GM21825 (cell line): Measurements from ENCODE around the gene SLC28A1.
"Not testable (repeated sequence)": the region's sequence is repeated elsewhere in the genome, so short reads cannot be mapped to it uniquely, and the experiment has no call there.

ENCODE experiments used
- ATAC-seq: cut with Tn5 transposase; IDR thresholded peaks from one replicate; pipeline ENCODE4 v1.9.1; 2021; ENCODE audit warnings: mild to moderate bottlenecking, moderate library complexity; ENCODE audit not compliant: unreplicated experiment

Gene SLC28A1

GRCh38 chr15:84861781-84862180, 22.7 kb upstream of the SLC28A1 start:
- no peak for ATAC-seq

GRCh38 chr15:84862214-84862975, 22.1 kb upstream of the SLC28A1 start:
- no peak for ATAC-seq

GRCh38 chr15:84863565-84864443, 20.7 kb upstream of the SLC28A1 start:
- no peak for ATAC-seq

- ATAC-seq, result no peak
These were observed 20.0 kb upstream of the SLC28A1 start for GRCh38 chr15:84864444-84864795.

GRCh38 chr15:84865074-84865569, 19.3 kb upstream of the SLC28A1 start:
- no peak for ATAC-seq

GRCh38 chr15:84868037-84868880, 16.2 kb upstream of the SLC28A1 start:
- no peak for ATAC-seq

- ATAC-seq, result no peak
These were observed 15.0 kb upstream of the SLC28A1 start for GRCh38 chr15:84869510-84869909.

GRCh38 chr15:84871428-84871985, 13.0 kb upstream of the SLC28A1 start:
- no peak for ATAC-seq

DNA sequence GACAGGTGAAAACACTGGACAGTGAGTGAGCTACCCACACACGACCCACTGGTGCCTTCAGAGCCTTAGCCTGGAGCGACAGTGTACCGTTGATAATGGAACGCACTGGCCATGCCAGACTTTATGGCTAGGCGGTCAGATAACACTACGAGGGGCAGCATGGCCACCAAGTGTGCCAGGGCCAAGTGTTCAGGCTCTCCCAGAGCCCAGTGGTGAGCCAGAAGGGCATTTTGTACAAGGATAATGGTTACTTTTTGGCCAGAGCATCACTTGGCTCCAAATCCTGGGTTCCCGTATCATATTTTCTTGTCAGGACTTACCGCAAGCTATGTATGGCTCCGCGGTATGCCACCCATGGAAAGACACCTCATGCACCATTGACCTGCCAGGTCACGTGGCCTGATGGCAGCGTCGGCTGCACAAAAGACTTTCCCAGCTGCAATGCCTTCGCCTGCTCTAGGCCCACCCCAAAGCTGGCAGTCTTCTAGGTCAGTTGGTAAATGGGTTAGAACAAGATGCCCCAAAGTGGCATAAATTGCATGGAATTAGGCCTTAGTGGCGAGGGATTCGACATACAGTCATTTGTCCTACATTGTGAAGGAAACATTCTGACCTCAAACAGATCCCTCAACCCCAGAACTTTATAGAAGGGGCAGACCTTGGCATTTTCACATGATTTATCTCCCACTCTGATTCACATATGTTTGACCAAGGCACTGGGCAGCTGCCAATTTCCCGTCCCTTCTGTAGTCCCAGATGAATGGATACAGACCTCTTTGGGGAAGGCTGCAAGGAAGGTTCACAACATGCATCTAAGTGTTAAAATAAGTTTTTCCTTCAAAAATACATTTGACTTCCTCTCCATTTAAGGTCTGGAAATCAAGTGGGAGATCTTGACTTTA, 12.2 kb upstream of the SLC28A1 start:
- no peak for ATAC-seq

DNA sequence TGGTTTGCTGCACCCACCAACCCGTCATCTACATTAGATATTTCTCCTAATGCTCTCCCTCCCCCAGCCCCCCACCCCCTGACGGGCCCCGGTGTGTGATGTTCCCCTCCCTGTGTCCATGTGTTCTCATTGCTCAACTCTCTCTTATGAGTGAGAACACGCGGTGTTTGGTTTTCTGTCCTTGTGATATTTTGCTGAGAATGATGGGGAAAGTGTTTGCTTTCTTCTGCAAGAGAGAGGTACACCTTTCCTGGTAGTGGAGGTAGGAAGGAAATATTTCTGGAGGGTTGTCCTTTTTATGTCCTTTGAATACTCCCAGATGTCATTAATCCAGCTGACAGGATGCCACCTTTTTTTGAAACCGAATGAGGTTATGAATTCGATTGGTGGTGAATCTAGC, 10.5 kb upstream of the SLC28A1 start:
- no peak for ATAC-seq

GRCh38 chr15:84874981-84875699, 9.3 kb upstream of the SLC28A1 start:
- ATAC-seq, result no peak

DNA sequence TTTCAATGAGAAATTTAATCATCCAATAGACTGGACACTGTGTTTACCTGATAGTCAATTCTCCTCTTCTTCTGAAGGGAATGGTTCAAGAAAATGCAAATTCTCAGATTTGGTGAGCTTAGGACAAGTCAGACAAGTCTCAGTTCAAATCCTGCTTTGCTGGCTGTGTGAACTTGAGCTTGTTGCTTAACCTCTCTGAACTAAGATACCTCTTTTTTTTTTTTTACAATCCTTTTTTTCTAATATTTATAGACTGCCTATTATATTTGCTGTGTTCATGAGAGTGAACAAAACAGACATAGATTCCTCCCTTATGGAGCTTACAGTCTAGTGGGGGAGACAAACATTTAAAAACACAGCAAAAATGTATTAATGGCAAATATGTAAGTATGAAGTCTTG, 8.2 kb upstream of the SLC28A1 start:
- ATAC-seq, result no peak

DNA sequence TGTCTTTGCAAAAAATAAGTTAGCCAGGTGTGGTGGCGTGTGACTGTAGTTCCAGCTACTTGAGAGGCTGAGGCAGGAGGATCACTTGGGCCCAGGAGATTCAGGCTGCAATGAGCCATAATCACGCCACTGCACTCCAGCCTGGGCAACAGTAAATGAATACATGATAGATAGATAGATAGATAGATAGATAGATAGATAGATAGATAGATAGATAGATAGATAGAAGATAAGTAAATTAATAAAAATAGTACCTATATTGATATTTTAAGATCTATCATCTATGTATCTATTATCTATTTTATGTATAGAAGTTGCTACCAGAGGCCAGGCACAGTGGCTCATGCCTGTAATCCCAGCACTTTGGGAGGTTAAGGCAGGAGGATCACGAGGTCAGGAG, 6.8 kb upstream of the SLC28A1 start:
- ATAC-seq, result not testable (repeated sequence)

DNA sequence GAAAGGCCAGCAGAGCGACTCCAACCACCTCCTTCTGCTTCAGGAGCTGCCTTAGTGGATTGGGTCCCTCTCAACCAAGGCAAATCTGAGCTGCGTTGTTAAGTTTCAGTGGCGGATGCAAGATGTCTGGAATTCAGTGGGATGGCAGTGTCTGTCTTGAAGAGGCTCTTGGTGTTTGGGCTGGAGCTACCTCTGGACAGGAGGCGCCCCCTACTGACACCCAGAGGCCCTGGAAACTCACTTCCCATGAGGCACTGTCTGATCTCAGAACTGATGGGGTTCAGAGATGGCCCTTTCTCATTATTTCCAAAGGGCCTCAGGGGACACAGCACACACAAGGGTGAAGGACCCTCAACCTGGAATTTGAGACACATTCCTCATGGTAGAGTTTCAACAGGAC, 6.0 kb upstream of the SLC28A1 start:
- ATAC-seq, result no peak

DNA sequence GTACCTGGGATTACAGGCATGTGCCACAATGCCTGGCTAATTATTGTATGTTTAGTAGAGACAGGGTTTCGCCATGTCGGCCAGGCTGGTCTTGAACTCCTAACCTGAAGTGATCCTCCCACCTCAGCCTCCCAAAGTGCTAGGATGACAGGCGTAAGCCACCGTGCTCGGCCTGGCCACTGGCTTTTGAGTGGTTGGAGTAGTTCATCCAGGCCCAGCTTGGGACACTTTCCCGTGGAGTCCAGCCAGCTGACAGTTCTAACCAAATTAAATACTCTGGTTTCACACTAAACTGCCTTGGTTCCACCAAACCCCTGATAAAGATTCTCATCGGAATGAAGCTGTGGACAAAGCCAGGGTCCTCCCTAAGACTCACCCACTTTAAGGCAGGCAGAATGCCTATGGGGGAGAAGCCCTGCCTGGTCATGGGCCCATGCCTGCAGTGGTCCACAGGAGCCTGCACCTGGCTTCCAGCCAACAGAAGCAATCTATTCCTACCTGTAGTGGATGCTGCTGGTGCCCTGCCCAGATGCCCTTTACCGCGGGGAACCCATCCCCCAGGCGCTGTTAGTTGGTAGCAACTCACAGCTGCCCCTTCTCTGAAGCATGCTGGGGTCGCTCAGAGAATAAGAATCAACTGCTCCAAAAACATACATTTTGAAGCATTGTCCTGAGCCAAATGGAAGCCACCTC, 5.2 kb upstream of the SLC28A1 start:
- no peak for ATAC-seq

DNA sequence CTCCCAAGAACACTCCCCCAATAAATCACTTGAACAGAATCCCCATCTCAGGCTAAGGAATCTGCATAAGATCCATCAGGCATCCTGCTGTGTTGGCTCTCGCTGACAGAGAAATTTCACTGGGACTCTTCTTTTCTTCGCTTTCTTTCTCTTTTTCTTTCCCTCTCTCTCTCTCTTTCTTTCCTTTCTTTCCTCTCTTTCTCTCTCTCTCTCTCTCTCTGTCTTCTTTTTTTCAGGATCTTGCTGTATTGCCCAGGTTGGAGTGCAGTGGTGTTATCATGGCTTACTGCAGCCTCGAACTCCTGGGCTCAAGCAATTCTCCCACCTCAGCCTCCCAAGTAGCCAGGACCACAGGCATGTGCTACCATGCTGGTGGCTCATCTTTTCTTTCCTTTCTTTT, 4.5 kb upstream of the SLC28A1 start:
- no peak for ATAC-seq

DNA sequence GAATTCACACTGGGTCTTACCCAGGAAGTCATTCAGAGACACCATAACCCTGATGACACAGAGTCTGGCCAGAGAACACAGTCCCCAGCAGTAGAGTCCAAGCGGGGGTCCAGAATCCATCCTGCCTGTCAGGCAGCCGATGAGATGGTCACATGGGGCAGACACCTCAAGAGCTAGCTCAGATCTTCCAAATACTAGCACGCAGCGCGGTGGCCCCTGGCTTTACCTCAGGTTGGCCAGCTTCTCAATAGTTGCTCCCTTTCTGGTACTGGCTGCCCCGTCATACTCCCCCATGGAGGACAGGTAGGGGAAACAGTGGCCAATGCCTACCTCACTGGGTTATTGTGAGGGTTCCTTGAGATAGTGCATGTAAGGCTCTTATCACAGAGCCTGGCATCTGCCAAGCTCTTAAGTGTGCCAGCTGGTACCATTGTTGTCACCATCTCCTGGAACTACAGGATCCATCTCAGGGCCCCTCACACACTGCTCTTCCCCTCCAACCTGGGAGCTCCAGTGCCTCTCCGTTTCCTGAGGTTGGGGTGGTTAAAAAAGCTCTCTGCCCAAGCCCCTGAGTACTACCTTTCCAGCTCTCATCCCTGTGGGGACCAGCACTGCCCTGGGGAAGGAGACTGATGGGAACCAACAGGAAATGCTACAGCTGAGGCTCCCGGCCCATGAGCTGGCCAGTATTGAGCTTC, 3.5 kb upstream of the SLC28A1 start:
- ATAC-seq, result no peak

GRCh38 chr15:84881520-84881830, 3.0 kb upstream of the SLC28A1 start:
- ATAC-seq, result no peak
